ENCODE measurements around the gene LSG1.
A peak's percentile ranks its signal among the peaks of the same experiment; 100 is the strongest.

The LSG1 gene

DNA sequence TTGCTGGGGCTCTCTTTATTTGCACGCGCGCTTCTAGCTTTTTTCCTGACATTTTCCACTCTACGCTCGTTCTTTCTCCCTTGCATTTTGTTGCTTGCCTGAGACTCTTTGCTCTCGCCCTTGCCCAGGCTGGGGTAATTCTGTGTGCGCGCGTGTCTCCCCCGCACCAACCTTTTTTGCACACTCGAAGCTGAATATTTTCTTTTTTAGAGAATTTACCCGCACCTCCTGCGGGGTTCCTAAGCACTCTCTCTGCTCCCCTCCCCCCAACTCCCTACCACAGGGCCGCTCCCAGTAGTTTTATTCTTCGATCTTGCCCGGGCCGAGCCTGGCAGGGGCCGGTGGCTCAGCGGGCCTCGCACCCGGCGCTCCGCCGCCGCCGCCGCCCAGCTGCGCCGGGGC, 14.4 kb upstream of the LSG1 start:
- Histone ChIP-seq H3K9ac (ENCODE audit: low read length) (peak overlapping the region; percentile 18), H3K4me1 (ENCODE audit: control insufficient read depth, low read depth, low read length) (peaks cover 5% of the 10 kb centered on the region), H3K4me3 (ENCODE audit: low read length) (peak overlapping the region; percentile 78), H3K27ac (ENCODE audit: low read length) (no peak overlapping the region), H3K27me3 (ENCODE audit: control insufficient read depth, insufficient read depth, low read length) (peaks cover 36% of the 10 kb centered on the region), H3K9me3 (ENCODE audit: control insufficient read depth, low read depth, low read length) (no peaks in the 10 kb centered on the region), H3K36me3 (ENCODE audit: control insufficient read depth, low read depth, low read length) (no peaks in the 10 kb centered on the region)

DNA sequence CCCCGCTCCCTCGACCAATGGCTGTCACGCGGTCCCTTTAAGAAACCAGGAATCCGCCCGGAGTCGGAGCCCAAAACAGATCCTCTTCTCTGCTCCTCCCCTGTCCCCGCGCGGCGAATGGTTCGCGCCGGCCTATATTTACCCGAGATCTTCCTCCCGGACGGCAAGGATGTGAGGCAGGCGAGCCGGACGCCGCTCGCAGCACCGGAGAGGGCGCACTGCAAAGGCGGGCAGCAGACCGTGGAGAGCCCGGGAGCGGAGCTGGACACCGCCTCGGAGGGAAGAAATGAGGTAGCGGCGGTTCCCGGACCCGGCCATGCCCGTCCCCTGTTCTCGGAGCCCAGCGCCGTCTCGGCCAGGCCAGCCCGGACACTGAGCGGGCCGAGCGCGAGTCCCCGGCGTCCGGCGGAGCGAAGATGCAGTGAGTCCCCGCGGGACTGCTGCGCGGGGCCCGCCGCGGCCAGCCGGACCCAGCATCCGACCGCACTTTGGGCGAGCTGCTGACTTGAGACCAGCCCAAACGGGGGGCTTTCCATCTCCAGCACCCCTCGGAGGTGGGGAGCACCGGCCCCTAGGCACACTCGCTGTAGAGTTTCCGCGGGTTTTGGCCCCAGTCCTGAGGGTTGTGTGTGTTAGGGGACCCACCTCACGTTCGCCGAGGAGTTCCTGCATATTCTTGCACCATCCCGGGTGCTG, 13.9 kb upstream of the LSG1 start, which contains the start of gene FAM43A:
Gene FAM43A (plus strand): TSS at position 166 of the 696 bp plus-strand sequence. CDS start 944 bp downstream, outside the sequence.
- Histone ChIP-seq H3K27me3 (ENCODE audit: control insufficient read depth, insufficient read depth, low read length) (peaks cover 36% of the 10 kb centered on the region), H3K4me3 (ENCODE audit: low read length) (peak within 1 kb of the TSS; percentile 78), H3K27ac (ENCODE audit: low read length) (no peak within 1 kb of the TSS), H3K4me1 (ENCODE audit: control insufficient read depth, low read depth, low read length) (peaks cover 5% of the 10 kb centered on the region), H3K9ac (ENCODE audit: low read length) (peak within 1 kb of the TSS; percentile 18), H3K9me3 (ENCODE audit: control insufficient read depth, low read depth, low read length) (no peaks in the 10 kb centered on the region), H3K36me3 (ENCODE audit: control insufficient read depth, low read depth, low read length) (no peaks in the 10 kb centered on the region)

DNA sequence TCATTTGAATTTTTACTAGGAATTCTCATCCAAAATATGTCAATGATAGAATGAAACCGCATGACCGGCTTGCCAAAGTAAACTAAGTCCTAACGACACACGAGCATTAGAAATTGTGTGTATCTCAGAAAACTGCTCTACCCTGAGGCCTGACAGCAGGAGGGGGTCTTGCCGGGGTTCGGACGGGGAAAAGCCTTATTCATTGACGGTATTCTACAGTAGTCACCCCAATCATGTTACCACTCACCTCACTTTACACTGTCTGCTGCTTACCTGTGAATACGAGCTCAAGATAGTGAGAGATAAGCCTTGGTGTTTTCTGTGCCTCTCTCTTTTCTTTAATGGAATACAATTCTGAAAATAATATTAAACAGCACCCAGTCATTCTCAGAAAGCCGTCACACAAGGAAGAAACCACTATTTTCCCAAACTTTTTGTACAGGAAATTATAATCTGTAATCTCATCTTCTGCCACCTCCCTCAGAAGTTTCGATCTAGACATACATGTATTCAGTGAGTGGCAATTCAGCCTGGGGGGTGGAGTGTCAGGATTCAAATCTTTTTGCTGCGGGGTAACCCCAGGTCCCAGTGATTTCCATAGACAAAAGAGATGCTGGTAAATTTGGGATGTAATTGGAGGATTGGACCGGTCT, 13.2 kb upstream of the LSG1 start:
- Histone ChIP-seq H3K27ac (ENCODE audit: low read length) (no peak overlapping the region), H3K27me3 (ENCODE audit: control insufficient read depth, insufficient read depth, low read length) (peaks cover 36% of the 10 kb centered on the region), H3K9ac (ENCODE audit: low read length) (no peak overlapping the region), H3K4me1 (ENCODE audit: control insufficient read depth, low read depth, low read length) (peaks cover 5% of the 10 kb centered on the region), H3K4me3 (ENCODE audit: low read length) (peak overlapping the region; percentile 78), H3K9me3 (ENCODE audit: control insufficient read depth, low read depth, low read length) (no peaks in the 10 kb centered on the region), H3K36me3 (ENCODE audit: control insufficient read depth, low read depth, low read length) (no peaks in the 10 kb centered on the region)

DNA sequence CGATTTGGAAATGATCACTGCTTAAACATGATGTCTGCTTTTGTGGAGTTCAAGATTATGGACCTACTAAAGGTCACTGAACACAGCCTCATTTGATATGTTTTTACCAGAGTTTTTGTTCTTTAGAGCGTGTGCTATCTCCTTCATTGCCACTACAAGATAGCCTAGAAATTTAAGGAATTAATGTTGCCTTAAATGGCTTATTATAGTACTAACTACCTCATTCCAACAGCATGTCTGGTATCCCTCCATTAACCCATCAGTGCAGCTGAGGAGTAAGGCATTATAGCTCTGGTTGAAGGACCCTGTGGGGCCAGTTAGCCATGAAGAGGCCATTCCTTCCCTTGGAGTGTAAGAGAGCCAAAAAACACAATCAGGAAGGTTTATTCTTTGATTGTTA, 11.4 kb upstream of the LSG1 start:
- no peaks in the 10 kb centered on the region for H3K9me3 ChIP-seq (ENCODE audit: control insufficient read depth, low read depth, low read length)
- H3K4me3 ChIP-seq (ENCODE audit: low read length): no peak overlapping the region
- H3K4me1 ChIP-seq (ENCODE audit: control insufficient read depth, low read depth, low read length): no peaks in the 10 kb centered on the region
- H3K9ac ChIP-seq (ENCODE audit: low read length): no peak overlapping the region
- peaks cover 32% of the 10 kb centered on the region for H3K27me3 ChIP-seq (ENCODE audit: control insufficient read depth, insufficient read depth, low read length)
- H3K27ac ChIP-seq (ENCODE audit: low read length): no peak overlapping the region
- H3K36me3 ChIP-seq (ENCODE audit: control insufficient read depth, low read depth, low read length): no peaks in the 10 kb centered on the region

DNA sequence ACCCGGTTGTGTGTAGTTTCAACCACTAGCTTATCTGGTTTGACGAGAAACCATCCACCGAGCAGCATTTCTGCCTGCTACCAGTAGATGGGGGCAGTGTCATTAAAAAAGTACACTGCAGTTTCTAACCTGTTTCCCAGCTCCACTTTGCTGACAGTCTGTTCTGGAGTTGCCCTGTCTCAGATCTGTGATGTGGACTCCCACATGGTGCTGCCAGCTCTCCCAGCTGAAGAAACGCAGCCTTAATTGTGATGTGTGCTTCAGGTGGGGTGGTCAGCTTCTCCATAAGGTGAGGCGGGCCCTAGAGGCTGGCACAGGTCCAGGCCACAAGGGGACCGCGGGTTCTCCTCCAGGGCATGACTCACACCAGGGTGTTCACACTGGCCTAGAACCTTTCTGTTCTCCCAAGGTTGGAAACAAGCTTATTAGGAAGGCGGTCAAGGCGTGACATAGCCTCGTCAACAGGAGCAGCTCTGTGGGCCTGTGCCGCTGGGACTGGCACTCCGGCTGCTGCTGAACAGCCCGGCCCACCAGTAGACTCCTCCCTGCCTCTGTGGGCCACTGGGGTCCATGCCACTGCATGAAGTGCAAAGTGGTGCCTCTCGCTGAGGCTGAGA, 10.8 kb upstream of the LSG1 start:
- Histone ChIP-seq H3K9me3 (ENCODE audit: control insufficient read depth, low read depth, low read length) (no peaks in the 10 kb centered on the region), H3K27ac (ENCODE audit: low read length) (no peak overlapping the region), H3K27me3 (ENCODE audit: control insufficient read depth, insufficient read depth, low read length) (peaks cover 32% of the 10 kb centered on the region), H3K4me3 (ENCODE audit: low read length) (no peak overlapping the region), H3K36me3 (ENCODE audit: control insufficient read depth, low read depth, low read length) (no peaks in the 10 kb centered on the region), H3K4me1 (ENCODE audit: control insufficient read depth, low read depth, low read length) (no peaks in the 10 kb centered on the region), H3K9ac (ENCODE audit: low read length) (no peak overlapping the region)

DNA sequence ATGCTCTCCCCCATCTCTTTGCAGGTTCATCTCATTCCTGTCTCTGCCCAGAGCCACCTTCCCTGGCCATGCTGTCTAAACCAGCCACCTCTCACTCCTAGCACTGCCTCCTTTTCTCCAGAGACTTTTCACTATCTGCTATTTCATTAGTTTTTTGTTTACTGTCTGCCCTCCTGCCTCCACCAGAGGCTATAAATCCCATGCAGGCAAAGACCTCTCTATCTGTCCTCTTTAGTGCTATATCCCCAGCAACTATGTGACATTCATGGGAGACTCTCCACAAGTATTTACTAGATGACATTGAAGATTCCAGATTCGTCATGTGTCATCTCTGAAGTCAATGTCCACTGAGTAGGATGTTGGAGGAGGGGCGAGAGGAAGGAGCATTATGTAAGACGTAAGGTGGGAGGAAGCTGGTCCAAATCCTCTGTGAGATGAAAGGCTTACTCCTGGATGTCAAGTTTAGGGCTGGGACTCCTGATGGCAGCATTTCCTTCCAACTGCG, 10.2 kb upstream of the LSG1 start:
- no peak overlapping the region for H3K4me3 ChIP-seq (ENCODE audit: low read length)
- H3K4me1 ChIP-seq (ENCODE audit: control insufficient read depth, low read depth, low read length): no peaks in the 10 kb centered on the region
- peaks cover 28% of the 10 kb centered on the region for H3K27me3 ChIP-seq (ENCODE audit: control insufficient read depth, insufficient read depth, low read length)
- no peak overlapping the region for H3K27ac ChIP-seq (ENCODE audit: low read length)
- H3K9ac ChIP-seq (ENCODE audit: low read length): no peak overlapping the region
- no peaks in the 10 kb centered on the region for H3K9me3 ChIP-seq (ENCODE audit: control insufficient read depth, low read depth, low read length)
- no peaks in the 10 kb centered on the region for H3K36me3 ChIP-seq (ENCODE audit: control insufficient read depth, low read depth, low read length)

DNA sequence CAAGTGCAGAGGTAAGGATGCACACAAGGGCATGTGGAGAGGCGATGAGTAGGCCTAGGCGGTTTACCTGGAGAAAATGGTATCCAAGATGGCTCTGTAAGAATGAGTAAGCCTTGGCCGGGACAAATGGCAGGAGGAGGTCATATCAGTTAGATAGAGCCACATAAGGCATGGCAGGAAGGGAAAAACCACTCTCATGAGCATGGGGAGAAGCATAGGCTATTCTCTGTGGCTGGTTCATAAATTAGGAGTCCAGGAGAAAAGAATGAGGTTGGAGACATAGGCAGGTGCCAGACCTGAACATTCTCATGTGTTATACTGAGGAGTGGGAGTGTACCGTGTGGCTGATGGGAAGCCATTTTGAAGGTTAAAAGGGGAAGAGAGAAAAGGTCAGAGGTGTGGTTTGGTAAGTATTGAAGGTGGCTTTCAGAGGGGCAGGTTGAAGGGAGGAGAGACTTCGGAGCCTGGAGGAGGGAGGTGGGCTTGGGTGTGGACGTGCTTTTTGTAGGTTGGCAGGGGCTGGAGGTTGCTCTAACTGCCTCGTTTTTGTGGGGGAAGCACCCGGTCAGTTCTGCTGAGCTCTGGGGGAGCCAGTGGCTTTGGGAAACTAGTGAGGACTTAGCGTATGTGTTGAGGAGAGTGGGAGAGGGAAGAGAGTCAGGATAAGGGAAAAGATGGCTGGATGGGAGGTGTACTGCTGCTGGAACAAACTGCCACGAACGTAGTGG, 9.1 kb upstream of the LSG1 start:
- Histone ChIP-seq H3K36me3 (ENCODE audit: control insufficient read depth, low read depth, low read length) (no peaks in the 10 kb centered on the region), H3K9ac (ENCODE audit: low read length) (no peak overlapping the region), H3K4me1 (ENCODE audit: control insufficient read depth, low read depth, low read length) (no peaks in the 10 kb centered on the region), H3K4me3 (ENCODE audit: low read length) (no peak overlapping the region), H3K9me3 (ENCODE audit: control insufficient read depth, low read depth, low read length) (no peaks in the 10 kb centered on the region), H3K27me3 (ENCODE audit: control insufficient read depth, insufficient read depth, low read length) (peaks cover 18% of the 10 kb centered on the region), H3K27ac (ENCODE audit: low read length) (no peak overlapping the region)

DNA sequence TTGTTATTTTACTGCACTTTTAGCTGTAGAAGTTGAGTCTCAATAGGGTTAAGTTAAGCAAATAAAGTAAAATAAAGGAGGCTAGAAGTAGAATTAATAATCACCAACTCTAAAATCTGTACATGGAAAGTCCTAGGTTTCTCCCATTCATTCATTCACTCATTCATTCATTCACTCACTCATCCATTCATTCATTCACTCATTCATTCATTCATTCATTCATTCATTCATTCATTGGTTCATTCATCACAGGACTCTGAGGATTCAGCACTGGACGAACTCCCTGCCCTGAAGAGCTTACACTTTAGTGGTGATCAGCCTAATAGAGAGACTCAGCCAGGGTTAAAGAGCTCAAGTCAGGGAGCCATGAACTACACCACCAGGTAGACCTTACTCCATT, 4.5 kb upstream of the LSG1 start:
- Histone ChIP-seq H3K36me3 (ENCODE audit: control insufficient read depth, low read depth, low read length) (no peaks in the 10 kb centered on the region), H3K4me3 (ENCODE audit: low read length) (no peak overlapping the region), H3K4me1 (ENCODE audit: control insufficient read depth, low read depth, low read length) (no peaks in the 10 kb centered on the region), H3K27ac (ENCODE audit: low read length) (no peak overlapping the region), H3K9me3 (ENCODE audit: control insufficient read depth, low read depth, low read length) (no peaks in the 10 kb centered on the region), H3K27me3 (ENCODE audit: control insufficient read depth, insufficient read depth, low read length) (peaks cover 26% of the 10 kb centered on the region), H3K9ac (ENCODE audit: low read length) (no peak overlapping the region)

DNA sequence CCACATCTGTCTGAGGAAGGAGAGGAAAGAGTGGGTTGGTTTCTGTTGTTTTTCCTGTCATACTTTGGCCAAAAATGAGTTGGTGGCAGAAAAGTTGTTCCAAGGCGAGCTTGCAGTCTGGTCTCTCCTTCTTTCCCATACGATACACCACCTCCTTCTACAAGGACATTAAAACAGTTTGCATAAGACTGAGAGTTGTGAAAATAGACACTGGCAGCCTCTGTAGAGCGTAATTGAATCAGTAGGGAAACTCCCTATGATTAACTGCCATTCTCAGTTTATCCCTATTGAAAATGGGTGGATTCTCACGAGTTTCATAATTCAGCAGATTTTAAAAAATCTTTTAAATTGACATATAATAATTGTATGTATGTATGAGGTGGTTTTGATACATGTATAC, 3.7 kb upstream of the LSG1 start:
- Histone ChIP-seq H3K27ac (ENCODE audit: low read length) (no peak overlapping the region), H3K27me3 (ENCODE audit: control insufficient read depth, insufficient read depth, low read length) (peaks cover 26% of the 10 kb centered on the region), H3K9me3 (ENCODE audit: control insufficient read depth, low read depth, low read length) (no peaks in the 10 kb centered on the region), H3K4me3 (ENCODE audit: low read length) (no peak overlapping the region), H3K9ac (ENCODE audit: low read length) (no peak overlapping the region), H3K36me3 (ENCODE audit: control insufficient read depth, low read depth, low read length) (no peaks in the 10 kb centered on the region), H3K4me1 (ENCODE audit: control insufficient read depth, low read depth, low read length) (peaks cover 5% of the 10 kb centered on the region)

DNA sequence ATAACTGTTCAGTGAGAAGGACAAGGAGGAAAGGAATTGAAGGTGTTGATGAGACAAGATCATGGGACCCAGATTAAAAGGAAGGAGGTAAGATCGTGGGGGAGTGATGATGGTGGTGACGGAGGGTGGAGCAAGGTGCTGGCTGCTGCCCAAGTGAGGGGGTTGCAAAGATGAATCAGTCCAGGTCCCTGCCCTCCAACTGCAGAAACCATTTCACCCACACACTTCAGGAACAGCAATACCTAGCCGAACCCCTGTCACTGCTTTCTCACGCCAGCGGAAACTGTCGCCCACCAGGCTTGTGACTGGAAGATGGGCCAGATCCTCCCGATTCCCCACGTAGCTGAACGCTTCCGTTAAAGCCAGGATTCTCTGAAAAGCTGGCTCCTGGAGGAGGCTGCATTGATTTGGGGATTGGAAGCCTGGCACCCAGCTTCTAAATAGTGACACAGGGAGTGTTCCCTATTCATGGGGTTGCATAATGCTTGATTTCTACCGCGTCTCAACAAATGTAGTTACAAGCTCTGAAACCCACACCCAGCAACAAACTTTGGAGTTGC, 3.2 kb upstream of the LSG1 start:
- H3K27ac ChIP-seq (ENCODE audit: low read length): no peak overlapping the region
- H3K4me3 ChIP-seq (ENCODE audit: low read length): no peak overlapping the region
- no peaks in the 10 kb centered on the region for H3K9me3 ChIP-seq (ENCODE audit: control insufficient read depth, low read depth, low read length)
- no peaks in the 10 kb centered on the region for H3K36me3 ChIP-seq (ENCODE audit: control insufficient read depth, low read depth, low read length)
- H3K4me1 ChIP-seq (ENCODE audit: control insufficient read depth, low read depth, low read length): peaks cover 5% of the 10 kb centered on the region
- no peak overlapping the region for H3K9ac ChIP-seq (ENCODE audit: low read length)
- peaks cover 26% of the 10 kb centered on the region for H3K27me3 ChIP-seq (ENCODE audit: control insufficient read depth, insufficient read depth, low read length)

DNA sequence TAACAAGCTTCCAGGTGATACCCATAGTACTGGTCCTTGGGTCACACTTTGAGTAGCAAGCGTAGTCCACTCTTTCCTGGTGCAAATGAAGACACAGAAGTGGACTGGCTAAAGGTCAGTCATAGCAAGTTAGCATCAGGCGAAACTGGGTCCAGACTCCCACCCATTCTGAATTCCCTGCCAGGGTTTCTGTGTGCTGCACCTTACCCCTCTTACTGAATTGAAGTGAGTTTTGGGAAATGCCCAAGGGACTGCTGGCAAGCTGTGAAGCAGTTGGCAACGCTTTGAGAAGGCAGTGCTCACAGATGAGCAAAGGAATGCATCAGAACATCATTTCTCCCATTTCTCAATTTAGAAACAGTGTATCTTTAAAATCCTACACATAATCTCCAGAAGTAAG, 1.8 kb upstream of the LSG1 start:
- H3K9ac ChIP-seq (ENCODE audit: low read length): no peak overlapping the region
- H3K27me3 ChIP-seq (ENCODE audit: control insufficient read depth, insufficient read depth, low read length): peaks cover 26% of the 10 kb centered on the region
- peaks cover 5% of the 10 kb centered on the region for H3K4me1 ChIP-seq (ENCODE audit: control insufficient read depth, low read depth, low read length)
- peaks cover 8% of the 10 kb centered on the region for H3K36me3 ChIP-seq (ENCODE audit: control insufficient read depth, low read depth, low read length)
- H3K27ac ChIP-seq (ENCODE audit: low read length): no peak overlapping the region
- H3K9me3 ChIP-seq (ENCODE audit: control insufficient read depth, low read depth, low read length): no peaks in the 10 kb centered on the region
- H3K4me3 ChIP-seq (ENCODE audit: low read length): no peak overlapping the region

All from iPS-18a (cell line).